Activated T-cell treated with anti-CD3 and anti-CD28 coated beads, Interleukin-2, amount 50 U/mL, for 24 hours (primary cell): ENCODE results near the gene FBXO21.
"Not testable (repeated sequence)": the region's sequence is repeated elsewhere in the genome, so short reads cannot be mapped to it uniquely, and the experiment has no call there.

Experiments
- DNase-seq: peaks from one replicate; pipeline ENCODE4 v3.0.0-alpha.2; 2020
- H3K27ac Mint-ChIP-seq: 2 replicates; pipeline ENCODE4 v1.8.0; 2020; ENCODE audit warnings: mild to moderate bottlenecking, mixed read lengths
- H3K27me3 Mint-ChIP-seq: 2 replicates; pipeline ENCODE4 v1.8.0; 2020; ENCODE audit warnings: mixed read lengths
- H3K36me3 Mint-ChIP-seq: 2 replicates; pipeline ENCODE4 v1.8.0; 2020; ENCODE audit warnings: low read depth, mixed read lengths
- H3K4me1 Mint-ChIP-seq: 2 replicates; pipeline ENCODE4 v1.8.0; 2020; ENCODE audit warnings: low read depth, mixed read lengths
- H3K4me3 Mint-ChIP-seq: 2 replicates; pipeline ENCODE4 v1.8.0; 2020; ENCODE audit warnings: mild to moderate bottlenecking, moderate library complexity, mixed read lengths
- H3K9me3 Mint-ChIP-seq: 2 replicates; pipeline ENCODE4 v1.8.0; 2020; ENCODE audit warnings: mixed read lengths

Gene FBXO21

GRCh38 chr12:117101953-117102799, 88.1 kb downstream of the FBXO21 start:
- Mint-ChIP-seq H3K27ac (no peak overlapping the region), H3K4me1 (peaks cover 32% of the 10 kb centered on the region), H3K4me3 (no peak overlapping the region), H3K27me3 (peaks cover 19% of the 10 kb centered on the region), H3K9me3 (no peaks in the 10 kb centered on the region), H3K36me3 (no peaks in the 10 kb centered on the region)
- no peak for DNase-seq

- Mint-ChIP-seq H3K27ac (no peak overlapping the region), H3K4me1 (peaks cover 27% of the 10 kb centered on the region), H3K27me3 (peaks cover 28% of the 10 kb centered on the region), H3K9me3 (no peaks in the 10 kb centered on the region), H3K36me3 (no peaks in the 10 kb centered on the region), H3K4me3 (no peak overlapping the region)
- DNase-seq: no peak
Measured at GRCh38 chr12:117100851-117101673, 89.2 kb downstream of the FBXO21 start.

GRCh38 chr12:117100251-117100650, 90.0 kb downstream of the FBXO21 start:
- peaks cover 19% of the 10 kb centered on the region for H3K4me1 Mint-ChIP-seq
- no peak overlapping the region for H3K27ac Mint-ChIP-seq
- peaks cover 28% of the 10 kb centered on the region for H3K27me3 Mint-ChIP-seq
- H3K9me3 Mint-ChIP-seq: no peaks in the 10 kb centered on the region
- no peaks in the 10 kb centered on the region for H3K36me3 Mint-ChIP-seq
- no peak for DNase-seq
- H3K4me3 Mint-ChIP-seq: peak overlapping the region; percentile 78

- peak overlapping the region; percentile 79 for H3K4me3 Mint-ChIP-seq
- DNase-seq: peak; percentile 64
- peaks cover 19% of the 10 kb centered on the region for H3K4me1 Mint-ChIP-seq
Measured at GRCh38 chr12:117098361-117099217, 91.7 kb downstream of the FBXO21 start.

GRCh38 chr12:117098024-117098360, 92.3 kb downstream of the FBXO21 start:
- no peak for DNase-seq
- Mint-ChIP-seq H3K36me3 (no peaks in the 10 kb centered on the region), H3K9me3 (no peaks in the 10 kb centered on the region), H3K27ac (no peak overlapping the region), H3K27me3 (peaks cover 28% of the 10 kb centered on the region), H3K4me1 (peaks cover 19% of the 10 kb centered on the region), H3K4me3 (peak overlapping the region; percentile 79)

More at GRCh38 chr12:117098361-117099217, 91.7 kb downstream of the FBXO21 start:
- Mint-ChIP-seq H3K36me3 (no peaks in the 10 kb centered on the region), H3K27me3 (peaks cover 28% of the 10 kb centered on the region), H3K27ac (no peak overlapping the region), H3K9me3 (no peaks in the 10 kb centered on the region)

GRCh38 chr12:117097159-117097558, 93.1 kb downstream of the FBXO21 start:
- Mint-ChIP-seq H3K36me3 (no peaks in the 10 kb centered on the region), H3K4me3 (peak overlapping the region; percentile 79), H3K4me1 (peaks cover 19% of the 10 kb centered on the region), H3K27me3 (peaks cover 28% of the 10 kb centered on the region), H3K9me3 (no peaks in the 10 kb centered on the region), H3K27ac (no peak overlapping the region)
- no peak for DNase-seq

GRCh38 chr12:117096501-117097042, 93.7 kb downstream of the FBXO21 start:
- DNase-seq: no peak
- Mint-ChIP-seq H3K36me3 (no peaks in the 10 kb centered on the region), H3K9me3 (no peaks in the 10 kb centered on the region), H3K27me3 (peaks cover 28% of the 10 kb centered on the region), H3K4me1 (peaks cover 19% of the 10 kb centered on the region), H3K4me3 (no peak overlapping the region), H3K27ac (no peak overlapping the region)

GRCh38 chr12:117095191-117095590, 95.1 kb downstream of the FBXO21 start:
- not testable (repeated sequence) for H3K4me3 Mint-ChIP-seq, H3K9me3 Mint-ChIP-seq, DNase-seq, H3K36me3 Mint-ChIP-seq, H3K27ac Mint-ChIP-seq
- peaks cover 20% of the 10 kb centered on the region for H3K27me3 Mint-ChIP-seq
- H3K4me1 Mint-ChIP-seq: peaks cover 17% of the 10 kb centered on the region

- H3K9me3 Mint-ChIP-seq: peaks cover 8% of the 10 kb centered on the region
- no peak overlapping the region for H3K27ac Mint-ChIP-seq
- peaks cover 17% of the 10 kb centered on the region for H3K27me3 Mint-ChIP-seq
- no peak for DNase-seq
- H3K4me1 Mint-ChIP-seq: peaks cover 8% of the 10 kb centered on the region
- peaks cover 5% of the 10 kb centered on the region for H3K36me3 Mint-ChIP-seq
- no peak overlapping the region for H3K4me3 Mint-ChIP-seq
Measured at GRCh38 chr12:117093918-117094630, 96.2 kb downstream of the FBXO21 start.

- Mint-ChIP-seq H3K9me3 (peaks cover 8% of the 10 kb centered on the region), H3K27me3 (peaks cover 17% of the 10 kb centered on the region), H3K4me3 (no peak overlapping the region), H3K27ac (no peak overlapping the region), H3K4me1 (peaks cover 8% of the 10 kb centered on the region), H3K36me3 (peaks cover 5% of the 10 kb centered on the region)
- no peak for DNase-seq
Measured at GRCh38 chr12:117093431-117093830, 96.8 kb downstream of the FBXO21 start.

GRCh38 chr12:117092886-117093285, 97.4 kb downstream of the FBXO21 start:
- peaks cover 5% of the 10 kb centered on the region for H3K36me3 Mint-ChIP-seq
- H3K27me3 Mint-ChIP-seq: peaks cover 14% of the 10 kb centered on the region
- H3K4me3 Mint-ChIP-seq: no peak overlapping the region
- H3K9me3 Mint-ChIP-seq: peaks cover 8% of the 10 kb centered on the region
- peaks cover 6% of the 10 kb centered on the region for H3K4me1 Mint-ChIP-seq
- H3K27ac Mint-ChIP-seq: no peak overlapping the region
- DNase-seq: no peak

- H3K4me3 Mint-ChIP-seq: no peak overlapping the region
- peaks cover 2% of the 10 kb centered on the region for H3K4me1 Mint-ChIP-seq
- no peak overlapping the region for H3K27ac Mint-ChIP-seq
- H3K27me3 Mint-ChIP-seq: peaks cover 11% of the 10 kb centered on the region
- DNase-seq: no peak
- peaks cover 5% of the 10 kb centered on the region for H3K36me3 Mint-ChIP-seq
- peaks cover 8% of the 10 kb centered on the region for H3K9me3 Mint-ChIP-seq
Measured at GRCh38 chr12:117092511-117092780, 97.8 kb downstream of the FBXO21 start.
